ENCODE measurements around the gene GREB1.

- no peak for TF ChIP-seq TAF1 (IDR thresholded peaks at IDR 0.05; ENCODE audit: low read depth)
- TF ChIP-seq RAD21 (IDR thresholded peaks at IDR 0.05; ENCODE audit: low read depth): no peak
- TF ChIP-seq YY1 (IDR thresholded peaks at IDR 0.05; ENCODE audit: low read depth): no peak
- TF ChIP-seq, protein P1, sequence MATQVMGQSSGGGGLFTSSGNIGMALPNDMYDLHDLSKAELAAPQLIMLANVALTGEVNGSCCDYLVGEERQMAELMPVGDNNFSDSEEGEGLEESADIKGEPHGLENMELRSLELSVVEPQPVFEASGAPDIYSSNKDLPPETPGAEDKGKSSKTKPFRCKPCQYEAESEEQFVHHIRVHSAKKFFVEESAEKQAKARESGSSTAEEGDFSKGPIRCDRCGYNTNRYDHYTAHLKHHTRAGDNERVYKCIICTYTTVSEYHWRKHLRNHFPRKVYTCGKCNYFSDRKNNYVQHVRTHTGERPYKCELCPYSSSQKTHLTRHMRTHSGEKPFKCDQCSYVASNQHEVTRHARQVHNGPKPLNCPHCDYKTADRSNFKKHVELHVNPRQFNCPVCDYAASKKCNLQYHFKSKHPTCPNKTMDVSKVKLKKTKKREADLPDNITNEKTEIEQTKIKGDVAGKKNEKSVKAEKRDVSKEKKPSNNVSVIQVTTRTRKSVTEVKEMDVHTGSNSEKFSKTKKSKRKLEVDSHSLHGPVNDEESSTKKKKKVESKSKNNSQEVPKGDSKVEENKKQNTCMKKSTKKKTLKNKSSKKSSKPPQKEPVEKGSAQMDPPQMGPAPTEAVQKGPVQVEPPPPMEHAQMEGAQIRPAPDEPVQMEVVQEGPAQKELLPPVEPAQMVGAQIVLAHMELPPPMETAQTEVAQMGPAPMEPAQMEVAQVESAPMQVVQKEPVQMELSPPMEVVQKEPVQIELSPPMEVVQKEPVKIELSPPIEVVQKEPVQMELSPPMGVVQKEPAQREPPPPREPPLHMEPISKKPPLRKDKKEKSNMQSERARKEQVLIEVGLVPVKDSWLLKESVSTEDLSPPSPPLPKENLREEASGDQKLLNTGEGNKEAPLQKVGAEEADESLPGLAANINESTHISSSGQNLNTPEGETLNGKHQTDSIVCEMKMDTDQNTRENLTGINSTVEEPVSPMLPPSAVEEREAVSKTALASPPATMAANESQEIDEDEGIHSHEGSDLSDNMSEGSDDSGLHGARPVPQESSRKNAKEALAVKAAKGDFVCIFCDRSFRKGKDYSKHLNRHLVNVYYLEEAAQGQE (IDR thresholded peaks at IDR 0.05; ENCODE audit: low read depth): no peak
- TF ChIP-seq CEBPB (IDR thresholded peaks at IDR 0.05): no peak
- no peak for TF ChIP-seq TCF12 (IDR thresholded peaks at IDR 0.05; ENCODE audit: low read depth)
- no peak for TF ChIP-seq EP300 (IDR thresholded peaks at IDR 0.05; ENCODE audit: borderline replicate concordance)
- TF ChIP-seq TEAD4 (IDR thresholded peaks at IDR 0.05): no peak
- TF ChIP-seq MAX (IDR thresholded peaks at IDR 0.05): no peak
- TF ChIP-seq CREB1 (IDR thresholded peaks at IDR 0.05; ENCODE audit: low read depth): no peak
- no peak for TF ChIP-seq NFIC (IDR thresholded peaks at IDR 0.05)
- TF ChIP-seq EGR1 (IDR thresholded peaks at IDR 0.05): no peak
- no peak for TF ChIP-seq USF1 (IDR thresholded peaks at IDR 0.05)
- TF ChIP-seq FOXM1 (IDR thresholded peaks at IDR 0.05; ENCODE audit: borderline replicate concordance, low read depth): no peak
These were observed 40.6 kb upstream of the GREB1 start for GRCh38 chr2:11493282-11493681.
